Naive thymus-derived CD4-positive, alpha-beta T cell (primary cell): ENCODE measurements around the gene LIPK. TPM values are rescaled to one million over a fixed set of nuclear protein-coding genes. Genes with fewer than 3 reads are reported as not detected.

ENCODE experiments used
- polyA plus RNA-seq, 2 donors: library from polyadenylated mRNA; unstranded; fragments of 300-500 nt; fragmentation: Illumina TruSeq; gene quantifications; one replicate each; pipeline ENCODE4 v1.2.3, GENCODE V29; 2021
- total RNA-seq, 6 experiments: library from RNA in 5 of 6; stranded (reverse) in 5 of 6; gene quantifications; 1 replicate in 5 of 6; 2 replicates in 1 of 6; pipeline ENCODE4 v1.2.3 and lab custom pipeline; 2021 to 2026

The LIPK gene
- total and polyA plus RNA-seq, 7 experiments from 2014 or later: not detected

Other genes starting within 250 kb of the LIPK start
- gene RNLS, start 122.9 kb upstream of the LIPK start, total RNA-seq: 1 to 10 TPM; 1.5 to 3.6 (median 2.9) TPM
- gene RNLS, start 122.9 kb upstream of the LIPK start, polyA plus RNA-seq: 1 to 10 TPM; 3.9 to 4.0 TPM
- gene LIPJ, start 119.5 kb upstream of the LIPK start, total RNA-seq: under 1 TPM in 3 of 5 experiments, not detected in 2; 0.19 to 0.43 (median 0.32) TPM
- gene LIPJ, start 119.5 kb upstream of the LIPK start, polyA plus RNA-seq: not detected
- not detected for gene LIPF, start 41.8 kb upstream of the LIPK start, total RNA-seq
- not detected for gene LIPF, start 41.8 kb upstream of the LIPK start, polyA plus RNA-seq
- 1 to 10 TPM in 1 of 5 experiments, under 1 TPM in 1, not detected in 3; 0.34 to 5.1 TPM for gene LIPN, start 53.8 kb downstream of the LIPK start, total RNA-seq
- gene LIPN, start 53.8 kb downstream of the LIPK start, polyA plus RNA-seq: not detected
- not detected for gene LIPM, start 96.5 kb downstream of the LIPK start, total RNA-seq
- gene LIPM, start 96.5 kb downstream of the LIPK start, polyA plus RNA-seq: under 1 TPM in 1 of 2 donors, not detected in 1; 0.21 TPM
- under 1 TPM in 4 of 5 experiments, not detected in 1; 0.32 to 0.59 (median 0.40) TPM for gene ANKRD22, start 145.6 kb downstream of the LIPK start, total RNA-seq
- gene ANKRD22, start 145.6 kb downstream of the LIPK start, polyA plus RNA-seq: 1 to 10 TPM in 1 of 2 donors, under 1 TPM in 1; 0.54 to 1.2 TPM
- gene STAMBPL1, start 174.0 kb downstream of the LIPK start, total RNA-seq: 10 to 100 TPM; 29.5 to 57.7 (median 38.9) TPM
- gene STAMBPL1, start 174.0 kb downstream of the LIPK start, polyA plus RNA-seq: 10 to 100 TPM; 12.5 to 13.0 TPM
- 10 to 100 TPM in 1 of 5 experiments, 1 to 10 TPM in 3, under 1 TPM in 1; 0.56 to 12.0 (median 1.3) TPM for gene ACTA2, start 246.5 kb downstream of the LIPK start, total RNA-seq
- gene ACTA2, start 246.5 kb downstream of the LIPK start, polyA plus RNA-seq: 1 to 10 TPM in 1 of 2 donors, under 1 TPM in 1; 0.92 to 2.2 TPM